ENCODE data around the gene PPP2R3A.

DNA sequence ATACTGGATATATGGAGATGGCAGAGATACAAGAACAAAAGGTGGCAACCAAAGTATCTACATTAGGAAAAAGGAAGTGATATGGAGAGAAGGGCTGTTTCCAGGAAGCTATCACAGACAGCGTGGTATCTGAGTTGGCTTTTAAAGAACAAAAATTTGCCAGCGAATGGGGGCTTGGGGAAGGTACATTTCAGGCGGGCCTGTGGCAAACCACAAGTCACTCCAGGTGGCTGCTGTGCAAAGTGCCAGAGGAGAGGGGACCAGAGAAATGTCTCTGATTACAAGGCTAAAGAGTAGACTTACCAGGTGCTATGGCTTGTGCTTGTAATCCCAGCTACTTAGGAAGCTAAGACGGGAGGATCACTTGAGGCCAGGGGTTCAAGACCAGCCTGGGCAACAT lies 139.5 kb downstream of the PPP2R3A start:
- no peak for TF ChIP-seq RARB (CRISPR knock-in tag; IDR thresholded peaks at IDR 0.05)
- TF ChIP-seq BACH2 (CRISPR knock-in tag; IDR thresholded peaks at IDR 0.05; ENCODE audit: borderline replicate concordance): no peak
- no peak for TF ChIP-seq PPARA (CRISPR knock-in tag; IDR thresholded peaks at IDR 0.05; ENCODE audit: borderline replicate concordance)
- TF ChIP-seq ZFP3 (CRISPR knock-in tag; IDR thresholded peaks at IDR 0.05): no peak
- TF ChIP-seq ARNTL (CRISPR knock-in tag; IDR thresholded peaks at IDR 0.05; ENCODE audit: borderline replicate concordance, low read depth): no peak
- no peak for TF ChIP-seq ZNF70 (CRISPR knock-in tag; IDR thresholded peaks at IDR 0.05)
- TF ChIP-seq, protein P1, sequence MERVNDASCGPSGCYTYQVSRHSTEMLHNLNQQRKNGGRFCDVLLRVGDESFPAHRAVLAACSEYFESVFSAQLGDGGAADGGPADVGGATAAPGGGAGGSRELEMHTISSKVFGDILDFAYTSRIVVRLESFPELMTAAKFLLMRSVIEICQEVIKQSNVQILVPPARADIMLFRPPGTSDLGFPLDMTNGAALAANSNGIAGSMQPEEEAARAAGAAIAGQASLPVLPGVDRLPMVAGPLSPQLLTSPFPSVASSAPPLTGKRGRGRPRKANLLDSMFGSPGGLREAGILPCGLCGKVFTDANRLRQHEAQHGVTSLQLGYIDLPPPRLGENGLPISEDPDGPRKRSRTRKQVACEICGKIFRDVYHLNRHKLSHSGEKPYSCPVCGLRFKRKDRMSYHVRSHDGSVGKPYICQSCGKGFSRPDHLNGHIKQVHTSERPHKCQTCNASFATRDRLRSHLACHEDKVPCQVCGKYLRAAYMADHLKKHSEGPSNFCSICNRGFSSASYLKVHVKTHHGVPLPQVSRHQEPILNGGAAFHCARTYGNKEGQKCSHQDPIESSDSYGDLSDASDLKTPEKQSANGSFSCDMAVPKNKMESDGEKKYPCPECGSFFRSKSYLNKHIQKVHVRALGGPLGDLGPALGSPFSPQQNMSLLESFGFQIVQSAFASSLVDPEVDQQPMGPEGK (CRISPR knock-in tag; IDR thresholded peaks at IDR 0.05; ENCODE audit: borderline replicate concordance): no peak
- TF ChIP-seq ZC3H10 (CRISPR knock-in tag; IDR thresholded peaks at IDR 0.05): no peak
- no peak for TF ChIP-seq ESRRG (CRISPR knock-in tag; IDR thresholded peaks at IDR 0.05)

Data from SK-N-SH treated with all-trans-retinoic acid at 6 μM for 48 hours (cell line).